ENCODE results near the gene SUGP1. TPM values are rescaled to one million over a fixed set of nuclear protein-coding genes. Genes with fewer than 3 reads are reported as not detected.

Gene SUGP1
- total and polyA plus RNA-seq, 2 experiments from 2014 or later, result 13.1 to 43.7 TPM

- no peaks in the 10 kb centered on the region for H3K36me3 ChIP-seq (replicated peaks; ENCODE audit: insufficient read depth, low read depth)
- H3K27ac ChIP-seq, result no peak overlapping the region
- no peaks in the 10 kb centered on the region for H3K9me2 ChIP-seq (replicated peaks; ENCODE audit: insufficient read depth)
- H4K20me1 ChIP-seq (ENCODE audit: insufficient read depth, poor library complexity, severe bottlenecking), result peaks cover 21% of the 10 kb centered on the region
- H3K4me1 ChIP-seq (ENCODE audit: insufficient read depth), result no peaks in the 10 kb centered on the region
- H3K27me3 ChIP-seq, result no peaks in the 10 kb centered on the region
- TF ChIP-seq EZH2phosphoT487 (IDR thresholded peaks at IDR 0.05; ENCODE audit: low read depth, severe bottlenecking, unreplicated experiment) (no peak), CTCF (IDR thresholded peaks at IDR 0.05; ENCODE audit: poor library complexity) (no peak), EZH2 (IDR thresholded peaks at IDR 0.05; ENCODE audit: borderline replicate concordance) (no peak)
- WGBS (ENCODE audit: low lambda C conversion rate, missing lambda C conversion rate), result 80% methylated on average over 6 of the region's 6 CpGs
- no peaks in the 10 kb centered on the region for H3K9me3 ChIP-seq (ENCODE audit: low read depth)
- no peak for DNase-seq (ENCODE audit: low spot score)
- H3K79me2 ChIP-seq, result peaks cover 64% of the 10 kb centered on the region
- H3K4me3 ChIP-seq, result no peak overlapping the region
- H2AFZ ChIP-seq, result no peak overlapping the region
- no peak overlapping the region for H3K4me2 ChIP-seq
These were observed 8.8 kb upstream of the SUGP1 start for GRCh38 chr19:19329126-19329525.

- Histone ChIP-seq H4K20me1 (ENCODE audit: insufficient read depth, poor library complexity, severe bottlenecking) (peaks cover 25% of the 10 kb centered on the region), H3K4me1 (ENCODE audit: insufficient read depth) (peaks cover under 1% of the 10 kb centered on the region), H3K27me3 (no peaks in the 10 kb centered on the region), H3K36me3 (replicated peaks; ENCODE audit: insufficient read depth, low read depth) (no peaks in the 10 kb centered on the region), H3K4me3 (no peak overlapping the region), H2AFZ (no peak overlapping the region), H3K9me2 (replicated peaks; ENCODE audit: insufficient read depth) (no peaks in the 10 kb centered on the region), H3K4me2 (no peak overlapping the region), H3K27ac (no peak overlapping the region), H3K9me3 (ENCODE audit: low read depth) (no peaks in the 10 kb centered on the region), H3K79me2 (peaks cover 79% of the 10 kb centered on the region)
- TF ChIP-seq EZH2 (IDR thresholded peaks at IDR 0.05; ENCODE audit: borderline replicate concordance) (no peak), CTCF (IDR thresholded peaks at IDR 0.05; ENCODE audit: poor library complexity) (no peak), EZH2phosphoT487 (IDR thresholded peaks at IDR 0.05; ENCODE audit: low read depth, severe bottlenecking, unreplicated experiment) (no peak)
- no peak for DNase-seq (ENCODE audit: low spot score)
- 98% methylated on average over 8 of the region's 8 CpGs for WGBS (ENCODE audit: low lambda C conversion rate, missing lambda C conversion rate)
These were observed 7.4 kb upstream of the SUGP1 start for GRCh38 chr19:19327672-19328071.

- Histone ChIP-seq H3K27ac (no peak overlapping the region), H3K4me2 (no peak overlapping the region), H3K27me3 (no peaks in the 10 kb centered on the region), H4K20me1 (ENCODE audit: insufficient read depth, poor library complexity, severe bottlenecking) (peaks cover 22% of the 10 kb centered on the region), H3K79me2 (peaks cover 91% of the 10 kb centered on the region), H3K4me1 (ENCODE audit: insufficient read depth) (peaks cover 13% of the 10 kb centered on the region), H3K36me3 (replicated peaks; ENCODE audit: insufficient read depth, low read depth) (no peaks in the 10 kb centered on the region), H3K9me3 (ENCODE audit: low read depth) (no peaks in the 10 kb centered on the region), H2AFZ (no peak overlapping the region), H3K4me3 (no peak overlapping the region), H3K9me2 (replicated peaks; ENCODE audit: insufficient read depth) (no peaks in the 10 kb centered on the region)
- no peak for DNase-seq (ENCODE audit: low spot score)
- TF ChIP-seq EZH2 (IDR thresholded peaks at IDR 0.05; ENCODE audit: borderline replicate concordance) (no peak), EZH2phosphoT487 (IDR thresholded peaks at IDR 0.05; ENCODE audit: low read depth, severe bottlenecking, unreplicated experiment) (no peak), CTCF (IDR thresholded peaks at IDR 0.05; ENCODE audit: poor library complexity) (no peak)
- 96% methylated on average over 7 of the region's 7 CpGs for WGBS (ENCODE audit: low lambda C conversion rate, missing lambda C conversion rate)
These were observed 3.9 kb upstream of the SUGP1 start for GRCh38 chr19:19324059-19324770.
